Neural crest cell (in vitro differentiated cells): ENCODE data around the gene RELB. TPM values are rescaled to one million over a fixed set of nuclear protein-coding genes. Genes with fewer than 3 reads are reported as not detected.

Experiments used
- DNase-seq: peaks from one replicate; pipeline ENCODE4 v3.0.0; 2021; ENCODE audit warnings: low read depth, mixed read lengths, low spot score
- H3K27ac Mint-ChIP-seq: one replicate; pipeline ENCODE4 v1.8.0; 2021; ENCODE audit warnings: mild to moderate bottlenecking, mixed read lengths; ENCODE audit not compliant: unreplicated experiment
- H3K27me3 Mint-ChIP-seq: 2 replicates; pipeline ENCODE4 v1.8.0; 2021; ENCODE audit warnings: low read depth, mild to moderate bottlenecking, mixed read lengths
- H3K36me3 Mint-ChIP-seq: 2 replicates; pipeline ENCODE4 v1.8.0; 2021; ENCODE audit warnings: low read depth, mild to moderate bottlenecking, mixed read lengths
- H3K4me1 Mint-ChIP-seq: 2 replicates; pipeline ENCODE4 v1.8.0; 2021; ENCODE audit warnings: mixed read lengths
- H3K4me3 Mint-ChIP-seq: one replicate; pipeline ENCODE4 v1.8.0; 2021; ENCODE audit warnings: mild to moderate bottlenecking, mixed read lengths
- H3K9me3 Mint-ChIP-seq: 2 replicates; pipeline ENCODE4 v1.8.0; 2021; ENCODE audit warnings: mixed read lengths
- CTCF ChIP-seq: fragments of 200-600 bp; sonication (generic); conservative IDR thresholded peaks from 2 replicates; pipeline ENCODE4 v1.5.0; 2021; ENCODE audit warnings: antibody characterized with exemption, mild to moderate bottlenecking
- total RNA-seq: library from RNA; stranded (reverse); gene quantifications from 2 replicates; pipeline ENCODE4 v1.2.1, GENCODE V29; 2021

The RELB gene
- total RNA-seq, 1 donor from 2014 or later: 3.1 TPM

GRCh38 chr19:45051929-45052579 lies 50.8 kb downstream of the RELB start:
- no peak overlapping the region for H3K4me3 Mint-ChIP-seq
- no peak overlapping the region for H3K27ac Mint-ChIP-seq
- H3K9me3 Mint-ChIP-seq: no peaks in the 10 kb centered on the region
- no peaks in the 10 kb centered on the region for H3K27me3 Mint-ChIP-seq
- peaks cover 2% of the 10 kb centered on the region for H3K4me1 Mint-ChIP-seq
- DNase-seq: no peak
- H3K36me3 Mint-ChIP-seq: peaks cover 3% of the 10 kb centered on the region
- TF ChIP-seq CTCF: no peak

- TF ChIP-seq CTCF: no peak
- peaks cover 11% of the 10 kb centered on the region for H3K36me3 Mint-ChIP-seq
- DNase-seq: no peak
- H3K9me3 Mint-ChIP-seq: no peaks in the 10 kb centered on the region
- no peak overlapping the region for H3K27ac Mint-ChIP-seq
- H3K4me3 Mint-ChIP-seq: no peak overlapping the region
- H3K27me3 Mint-ChIP-seq: no peaks in the 10 kb centered on the region
- no peaks in the 10 kb centered on the region for H3K4me1 Mint-ChIP-seq
Observed at GRCh38 chr19:45056831-45057230, 55.6 kb downstream of the RELB start.

- Mint-ChIP-seq H3K36me3 (peaks cover 11% of the 10 kb centered on the region), H3K27ac (no peak overlapping the region), H3K27me3 (no peaks in the 10 kb centered on the region), H3K9me3 (no peaks in the 10 kb centered on the region), H3K4me1 (no peaks in the 10 kb centered on the region), H3K4me3 (no peak overlapping the region)
- no peak for TF ChIP-seq CTCF
- DNase-seq: no peak
Observed at GRCh38 chr19:45057444-45057843, 56.2 kb downstream of the RELB start.

- Mint-ChIP-seq H3K27ac (peak overlapping the region; percentile 83), H3K4me1 (no peaks in the 10 kb centered on the region), H3K27me3 (no peaks in the 10 kb centered on the region), H3K4me3 (no peak overlapping the region), H3K36me3 (peaks cover 15% of the 10 kb centered on the region), H3K9me3 (no peaks in the 10 kb centered on the region)
- no peak for TF ChIP-seq CTCF
- no peak for DNase-seq
Observed at GRCh38 chr19:45058622-45059159, 57.4 kb downstream of the RELB start.

- DNase-seq: peak; percentile 82
- peak; percentile 89 for TF ChIP-seq CTCF
- Mint-ChIP-seq H3K4me1 (no peaks in the 10 kb centered on the region), H3K4me3 (no peak overlapping the region), H3K9me3 (no peaks in the 10 kb centered on the region), H3K27ac (no peak overlapping the region), H3K36me3 (peaks cover 15% of the 10 kb centered on the region), H3K27me3 (no peaks in the 10 kb centered on the region)
Observed at GRCh38 chr19:45059258-45059965, 58.1 kb downstream of the RELB start.
